Cerebellar cortex (tissue), 1 donor: ENCODE measurements around the gene CFAP99.

Source experiments
- DNase-seq: peaks from one replicate; pipeline ENCODE4 v3.0.0-alpha.2; 2015; ENCODE audit warnings: low spot score

CFAP99 gene

GRCh38 chr4:2390784-2391421 lies 27.9 kb upstream of the CFAP99 start:
- no peak for DNase-seq

DNA sequence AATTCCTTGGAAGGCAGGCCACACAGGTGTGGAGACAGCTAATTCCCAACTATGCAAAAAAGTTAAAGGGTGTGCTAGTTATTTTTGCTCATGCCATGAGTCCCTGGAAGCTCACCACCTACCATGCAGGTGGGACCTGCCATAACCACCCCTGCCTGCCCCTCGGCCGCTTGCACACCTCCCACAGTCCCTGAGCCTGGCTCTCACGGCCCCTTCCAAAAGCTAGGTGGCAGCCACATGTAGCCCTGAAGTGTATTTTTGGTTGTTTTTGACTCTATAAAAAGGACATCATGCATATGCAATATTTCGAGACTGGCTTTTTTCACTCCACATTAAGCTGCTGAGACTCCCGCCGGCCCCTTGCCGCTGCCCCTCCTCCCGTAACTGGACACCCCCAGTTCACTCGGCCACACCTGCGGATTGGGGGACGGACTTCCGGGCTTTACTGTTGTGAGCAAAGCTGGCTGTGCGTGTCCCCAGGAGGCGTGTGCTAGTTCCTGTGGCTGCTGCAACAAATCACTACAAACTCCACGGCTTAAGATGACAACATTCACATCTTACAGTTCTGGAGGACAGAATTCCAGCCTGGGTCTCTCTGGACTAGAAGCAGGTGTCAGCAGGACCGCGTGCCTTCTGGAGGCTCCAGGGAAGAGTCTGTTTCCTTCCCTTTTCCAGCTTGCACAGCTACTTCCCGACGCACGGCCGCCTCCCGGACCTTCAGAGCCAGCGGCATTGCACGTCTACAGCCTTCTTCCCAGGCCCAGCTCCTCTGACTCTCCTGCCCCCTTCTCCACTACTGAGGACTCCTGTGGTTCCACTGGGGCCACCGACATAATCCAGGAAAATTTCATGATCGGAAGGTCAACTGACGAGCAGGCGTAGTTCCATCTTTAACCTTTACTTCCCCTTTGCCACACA lies 25.1 kb upstream of the CFAP99 start:
- peak; percentile 41 for DNase-seq

GRCh38 chr4:2394528-2394927 lies 24.2 kb upstream of the CFAP99 start:
- no peak for DNase-seq

DNA sequence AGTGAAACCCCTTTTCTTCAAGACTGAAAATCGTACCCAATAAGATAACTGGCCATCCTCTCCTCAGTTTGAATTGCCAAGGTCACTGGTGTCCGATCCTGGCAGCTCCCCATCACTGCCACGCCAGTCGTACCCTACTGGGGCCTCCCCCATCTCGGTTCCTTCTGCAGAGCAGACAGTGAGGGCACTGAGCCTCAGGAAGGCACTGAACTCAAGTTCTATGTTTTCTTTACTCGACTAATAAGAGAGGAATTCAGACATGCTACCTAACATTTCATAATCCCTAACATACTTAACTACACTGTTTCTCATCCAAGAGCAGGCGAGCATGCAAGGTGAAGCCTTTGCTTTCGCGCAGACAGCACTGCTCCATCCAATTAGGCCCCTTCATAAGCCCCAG lies 23.7 kb upstream of the CFAP99 start:
- DNase-seq: no peak

DNA sequence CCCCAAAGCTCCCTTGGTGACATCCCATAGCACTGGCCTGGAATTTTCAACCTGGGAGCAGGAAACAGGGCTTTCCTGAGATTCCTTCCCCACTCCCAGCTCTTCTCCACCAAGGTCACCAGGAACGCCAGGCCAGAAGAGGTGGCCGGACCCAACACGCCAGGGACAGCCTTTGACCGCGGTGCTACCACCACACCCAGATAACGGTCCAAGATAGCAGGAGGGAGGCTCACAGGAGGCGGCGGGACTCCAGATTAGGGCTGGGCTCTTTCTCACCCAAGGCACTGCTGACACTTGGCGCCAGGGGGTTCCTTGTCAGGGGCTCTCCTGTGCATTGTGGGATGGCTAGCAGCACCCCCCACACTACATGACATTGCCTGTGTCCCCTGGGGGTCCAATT lies 23.2 kb upstream of the CFAP99 start:
- no peak for DNase-seq

- DNase-seq: no peak
Measured at GRCh38 chr4:2396781-2397368, 21.9 kb upstream of the CFAP99 start.

DNA sequence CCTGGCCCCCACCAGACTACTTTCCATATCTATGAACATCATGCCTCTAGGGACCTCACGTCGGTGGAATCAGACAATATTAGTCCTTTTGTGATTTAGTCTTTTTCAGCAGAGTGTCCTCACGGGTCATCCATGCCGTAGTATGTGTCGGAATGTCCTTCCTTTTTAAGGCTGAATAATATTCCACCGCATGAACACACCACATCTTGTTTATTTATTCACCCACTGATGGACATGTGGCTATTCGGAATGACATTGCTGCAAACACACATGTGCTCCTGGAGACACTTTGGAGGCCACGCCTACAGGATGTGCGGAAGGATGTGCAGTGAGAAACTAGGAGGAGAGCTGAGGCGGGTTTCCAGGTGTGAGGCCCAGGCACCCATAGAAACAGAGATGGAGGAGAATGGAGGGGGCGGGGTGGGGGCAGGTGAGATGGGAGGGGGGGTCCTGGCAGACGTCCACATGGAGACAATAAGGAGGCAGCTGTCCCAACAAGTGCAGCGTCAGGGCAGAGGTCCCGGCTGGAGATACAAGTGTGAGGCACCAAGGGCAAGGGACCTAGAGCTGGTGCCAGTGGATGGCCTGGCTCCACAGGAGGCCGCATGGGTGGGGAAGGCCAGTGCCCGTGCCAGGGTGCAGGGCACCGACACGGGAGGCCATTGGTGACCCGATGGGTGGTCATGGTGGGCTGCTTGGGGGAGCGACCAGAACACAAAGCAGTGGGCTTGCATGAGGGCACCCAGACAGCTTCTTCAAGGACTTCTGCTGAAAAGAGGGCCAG lies 21.0 kb upstream of the CFAP99 start:
- DNase-seq: no peak

GRCh38 chr4:2399216-2399615 lies 19.5 kb upstream of the CFAP99 start:
- DNase-seq: no peak

DNA sequence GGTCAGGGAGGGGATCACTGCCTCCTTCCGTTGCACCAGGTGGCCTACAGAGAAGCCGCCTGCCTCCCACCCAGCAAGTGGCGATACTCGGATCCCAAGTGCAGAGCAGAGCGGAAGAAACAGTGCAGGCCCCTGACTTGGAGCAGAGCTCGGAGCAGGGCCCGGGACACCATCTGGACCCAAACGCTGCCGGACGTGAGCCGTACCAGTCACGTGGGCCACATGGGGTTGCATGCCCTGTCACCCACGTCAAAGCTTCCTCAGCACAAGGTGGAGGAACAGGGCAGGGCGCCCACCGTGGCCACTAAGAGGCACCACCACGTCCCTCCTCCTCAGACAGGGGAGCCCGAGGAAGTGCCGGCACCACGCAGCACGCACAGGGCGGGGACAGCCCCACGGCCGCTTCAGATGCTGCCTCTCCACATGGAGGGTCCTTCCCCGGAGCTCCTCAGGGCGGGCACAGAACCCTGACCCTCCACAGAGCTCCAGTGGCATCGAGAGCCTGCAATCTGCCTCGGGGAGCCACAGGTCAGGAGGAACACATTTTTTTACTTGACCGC lies 19.0 kb upstream of the CFAP99 start:
- DNase-seq: peak; percentile 87

DNA sequence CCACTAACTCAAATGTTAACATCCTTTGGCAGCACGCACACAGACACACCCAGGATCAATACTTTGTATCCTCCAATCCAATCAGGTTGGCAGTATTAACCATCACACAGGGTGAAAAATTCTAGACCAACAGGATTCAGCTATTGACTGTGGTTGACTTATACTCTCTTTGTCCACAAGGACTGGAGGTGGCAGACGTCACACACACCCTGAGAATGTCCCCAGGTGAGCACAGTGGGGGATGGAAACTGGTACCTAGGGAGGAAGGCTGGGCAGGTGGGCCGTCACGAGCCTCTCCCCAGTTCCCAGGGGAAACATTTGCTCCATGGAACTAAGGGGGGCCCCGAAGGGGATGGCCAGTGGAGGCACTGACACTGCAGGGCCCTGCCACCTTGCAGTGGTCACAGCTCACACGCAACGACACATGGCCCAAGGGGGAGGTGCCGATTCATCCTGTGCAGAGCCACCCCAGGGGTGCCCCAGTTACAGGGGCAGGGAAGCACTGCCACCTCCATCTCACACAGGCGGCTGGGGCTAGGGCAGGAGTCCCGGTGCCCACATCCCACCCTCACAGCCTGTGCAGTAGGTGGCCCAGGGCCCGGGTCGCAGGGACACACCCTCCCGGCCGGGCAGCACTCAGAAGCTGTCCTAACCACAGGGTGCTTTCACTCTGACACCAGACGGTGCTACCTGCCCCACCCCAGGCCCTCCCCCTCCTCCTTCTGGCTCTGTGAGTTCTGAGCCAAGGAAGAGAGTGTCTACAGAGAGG lies 17.7 kb upstream of the CFAP99 start:
- DNase-seq: peak; percentile 62

DNA sequence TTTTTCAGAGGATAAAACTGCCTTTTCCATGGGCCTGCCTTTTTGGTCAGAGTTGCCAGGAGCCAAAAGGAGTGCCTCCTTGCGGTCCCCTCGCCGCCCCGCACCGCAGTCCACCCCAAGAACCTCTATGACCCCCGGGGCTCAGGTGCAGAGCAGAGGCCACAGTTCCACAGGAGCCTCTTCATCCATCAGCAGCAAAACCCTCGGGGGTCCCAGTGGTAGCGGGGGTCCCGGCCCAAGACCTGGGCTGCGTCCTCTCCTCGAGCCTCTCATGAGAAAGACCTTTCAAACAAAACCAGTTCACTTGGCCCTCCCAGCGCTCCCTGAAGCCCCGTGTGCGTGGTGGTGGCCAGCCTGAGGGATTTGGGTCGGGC lies 17.2 kb upstream of the CFAP99 start:
- no peak for DNase-seq

DNA sequence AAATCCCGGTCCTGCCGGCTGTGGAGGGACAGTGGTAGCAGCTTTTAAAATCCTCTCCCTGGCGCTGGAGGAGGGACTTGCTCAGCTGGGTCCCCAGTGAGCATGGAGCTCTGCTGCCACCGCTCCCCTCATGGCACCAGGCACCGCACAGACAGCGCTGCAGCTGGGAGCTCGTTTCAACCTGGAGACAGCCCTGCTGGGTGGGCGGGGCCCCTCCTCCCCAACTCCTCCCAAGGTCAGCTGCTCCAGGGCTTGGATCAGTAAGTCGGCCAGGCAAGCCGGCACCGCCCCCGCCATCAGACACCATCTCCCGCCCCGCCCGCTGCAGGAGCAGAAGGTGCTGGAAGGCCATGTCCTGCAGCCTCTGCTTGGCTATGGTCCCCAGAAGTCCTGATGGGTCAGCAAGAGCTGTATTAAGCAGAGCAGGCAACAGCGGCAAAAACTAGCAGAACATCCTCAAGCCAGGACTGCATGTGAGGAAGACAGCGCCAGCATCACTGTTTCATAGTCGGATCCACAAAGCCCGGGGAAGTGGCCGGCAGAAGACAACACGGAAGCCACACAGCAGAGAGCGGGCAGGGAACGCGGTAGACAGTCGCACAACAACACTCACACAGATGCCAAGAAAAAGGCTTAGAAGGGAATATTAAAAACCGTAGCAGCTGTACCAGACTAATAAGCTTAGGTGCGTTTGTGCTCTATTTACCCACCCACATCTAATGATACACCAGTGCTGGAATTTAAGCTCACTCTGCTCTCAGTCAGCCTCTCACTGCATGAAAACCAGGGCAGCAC lies 16.5 kb upstream of the CFAP99 start:
- DNase-seq: peak; percentile 78

GRCh38 chr4:2402941-2403340 lies 15.8 kb upstream of the CFAP99 start:
- DNase-seq: no peak

- peak; percentile 64 for DNase-seq
Measured at GRCh38 chr4:2406406-2406805, 12.3 kb upstream of the CFAP99 start.

DNA sequence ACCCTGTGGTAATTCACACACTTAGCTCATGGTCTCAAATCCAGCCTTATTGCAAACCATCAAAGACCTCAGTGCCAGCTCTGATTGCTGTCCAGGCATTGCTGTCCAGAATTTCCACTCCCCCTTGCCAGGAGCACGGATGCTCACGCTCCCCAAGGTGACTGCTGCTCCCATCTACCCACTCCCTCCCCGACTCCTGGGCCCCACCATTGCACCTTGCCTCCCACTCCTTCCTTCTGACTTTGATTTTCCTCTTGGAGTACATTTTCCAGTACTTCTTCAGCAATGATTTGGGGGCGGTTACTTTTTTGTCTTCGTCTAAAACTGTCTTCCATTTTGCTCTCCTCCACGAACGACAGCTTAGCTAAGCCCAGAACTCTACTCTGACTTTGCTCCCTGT lies 11.8 kb upstream of the CFAP99 start:
- DNase-seq: peak; percentile 74

- no peak for DNase-seq
Measured at GRCh38 chr4:2407991-2408342, 10.8 kb upstream of the CFAP99 start.

DNA sequence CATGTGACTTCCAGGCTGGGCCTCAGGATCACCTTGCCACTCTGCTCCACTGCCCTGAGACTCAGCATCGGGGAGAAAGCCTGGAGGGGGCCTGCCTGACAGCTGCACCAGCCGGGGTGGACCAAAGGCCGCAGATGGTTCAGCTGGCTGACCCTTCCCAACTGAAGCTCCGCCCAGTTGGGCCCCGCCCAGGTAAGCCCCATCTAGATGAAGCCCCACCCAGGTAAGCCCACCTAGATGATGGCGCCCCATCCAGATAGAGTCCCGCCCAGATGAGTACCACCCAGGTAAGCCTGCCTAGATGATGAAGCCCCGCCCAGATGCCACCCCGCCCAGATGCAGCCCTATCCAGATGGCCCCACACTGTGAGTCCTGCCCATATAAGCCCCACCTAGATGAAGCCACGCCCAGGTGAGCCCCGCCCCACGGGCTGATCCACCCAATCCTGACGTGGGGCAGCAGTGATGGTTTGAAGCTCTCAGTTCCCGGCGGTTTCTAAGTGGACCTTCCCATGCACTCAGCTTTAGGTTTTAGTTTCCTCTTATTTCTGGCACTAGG lies 10.3 kb upstream of the CFAP99 start:
- DNase-seq: peak; percentile 59

GRCh38 chr4:2408976-2409375 lies 9.8 kb upstream of the CFAP99 start:
- DNase-seq: no peak

GRCh38 chr4:2409381-2409783 lies 9.4 kb upstream of the CFAP99 start:
- no peak for DNase-seq
